Renal cortical epithelial cell (primary cell): ENCODE data around the gene MAP3K20. TPM values are rescaled to one million over a fixed set of nuclear protein-coding genes. Genes with fewer than 3 reads are reported as not detected.
"Not testable (repeated sequence)": the region's sequence is repeated elsewhere in the genome, so short reads cannot be mapped to it uniquely, and the experiment has no call there.

ENCODE experiments used
- DNase-seq: peaks from one replicate; pipeline ENCODE4 v3.0.0-alpha.2; 2011; ENCODE audit warnings: low read depth
- total RNA-seq: library from RNA; depleted of rRNA; stranded (reverse); fragments of >200 nt; gene quantifications from 2 replicates; pipeline ENCODE4 v1.2.3, GENCODE V29; 2014

MAP3K20 gene
- total RNA-seq, 1 donor from 2014 or later: 28.5 TPM

DNA sequence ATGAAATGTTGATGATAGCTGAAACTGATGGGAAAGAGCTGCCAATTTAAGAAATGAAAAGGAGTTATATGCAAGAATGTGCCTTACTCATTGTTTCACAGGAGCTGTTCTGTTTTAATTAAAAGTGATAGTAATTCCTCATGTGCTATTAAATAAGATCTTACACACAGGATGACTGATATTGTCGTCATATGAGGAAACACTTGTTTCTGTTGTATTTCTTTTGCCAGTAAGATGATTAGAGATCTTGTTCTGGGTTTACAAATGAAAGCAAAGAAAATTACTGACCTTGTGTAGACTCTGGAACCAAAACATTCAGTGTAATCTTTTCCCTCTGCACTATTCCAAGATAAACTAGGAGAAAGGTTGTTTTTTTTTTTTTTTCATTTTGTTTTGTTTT, 123.6 kb downstream of the MAP3K20 start:
- DNase-seq: no peak

DNA sequence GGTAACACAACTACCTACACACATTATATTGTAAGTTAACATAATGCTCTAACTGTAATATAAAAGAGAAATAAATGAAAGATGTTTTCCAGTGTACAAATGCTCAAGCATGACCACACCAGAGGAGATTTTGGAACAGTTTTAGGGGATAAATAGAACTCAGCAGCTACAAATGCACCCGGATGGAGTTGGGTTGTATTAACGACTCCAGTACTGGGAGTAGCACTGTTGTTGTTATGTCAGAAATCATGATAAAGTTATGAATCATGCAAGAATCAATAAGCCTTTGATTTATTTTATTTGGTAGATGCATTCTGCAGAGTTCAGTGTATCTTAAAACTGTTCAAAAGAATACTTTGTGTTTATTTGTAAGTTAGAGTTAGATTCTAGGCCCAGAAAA, 126.9 kb downstream of the MAP3K20 start:
- no peak for DNase-seq

DNA sequence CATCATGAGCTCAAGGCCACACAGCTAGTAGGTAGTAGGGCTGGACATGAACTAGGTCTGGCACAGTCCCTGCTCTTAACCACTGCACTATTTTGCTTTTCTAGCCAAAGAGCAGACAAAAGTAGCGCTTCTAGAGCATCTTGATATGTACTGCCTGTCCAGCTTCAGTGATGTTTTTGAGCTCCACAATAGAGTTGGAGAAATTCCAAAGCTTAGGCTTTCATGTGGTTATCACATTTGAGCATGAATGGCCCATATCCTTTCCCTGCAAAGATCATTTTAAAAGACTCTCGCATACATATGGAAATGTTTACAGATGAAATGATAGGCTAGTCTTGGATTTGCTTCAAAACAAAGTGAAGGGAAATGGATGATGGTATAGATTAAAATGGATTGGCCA, 128.7 kb downstream of the MAP3K20 start:
- DNase-seq: no peak

GRCh38 chr2:173205375-173205774, 129.7 kb downstream of the MAP3K20 start:
- DNase-seq: no peak

GRCh38 chr2:173207124-173207523, 131.5 kb downstream of the MAP3K20 start:
- not testable (repeated sequence) for DNase-seq

DNA sequence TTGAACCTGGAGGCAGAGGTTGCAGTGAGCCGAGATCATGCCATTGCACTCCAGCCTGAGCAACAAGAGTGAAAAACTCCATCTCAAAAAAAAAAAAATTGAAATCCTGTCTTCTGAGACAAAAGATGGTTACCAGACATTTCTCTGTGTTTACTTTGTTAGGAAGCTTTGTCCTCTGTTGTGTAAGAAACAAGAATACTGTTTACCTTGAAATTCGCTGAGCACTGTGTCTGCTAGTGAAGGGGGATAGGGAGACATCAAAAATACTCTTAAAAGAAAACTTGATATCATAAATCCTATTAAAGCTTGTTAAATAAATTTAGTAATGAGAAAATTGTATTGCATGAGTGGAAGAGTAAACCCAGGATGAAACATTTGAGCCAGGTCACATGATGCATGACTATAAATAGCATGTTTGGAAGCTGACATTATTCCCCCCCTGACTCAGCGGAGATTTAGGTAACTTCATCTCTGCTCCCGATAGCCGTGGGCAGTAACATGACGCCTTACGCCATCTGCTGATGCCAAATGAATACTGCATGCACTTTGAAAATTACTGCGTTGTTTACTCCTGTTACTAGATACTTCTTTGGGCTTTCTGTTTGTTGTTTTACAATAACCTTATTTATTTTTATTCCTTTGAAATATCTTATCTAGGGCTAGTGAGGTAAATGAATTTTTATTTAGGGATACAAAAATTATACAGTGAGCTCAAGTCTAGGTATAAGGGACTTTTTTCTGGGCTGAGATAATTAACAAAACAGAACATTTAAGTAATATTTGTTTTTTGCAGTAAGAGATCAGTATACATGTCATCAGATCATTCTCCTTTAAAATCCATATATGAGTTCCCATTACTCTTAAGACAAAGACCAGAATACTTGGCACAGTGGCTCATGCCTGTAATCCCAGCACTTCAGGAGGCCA, 134.9 kb downstream of the MAP3K20 start:
- DNase-seq: peak; percentile 91

DNA sequence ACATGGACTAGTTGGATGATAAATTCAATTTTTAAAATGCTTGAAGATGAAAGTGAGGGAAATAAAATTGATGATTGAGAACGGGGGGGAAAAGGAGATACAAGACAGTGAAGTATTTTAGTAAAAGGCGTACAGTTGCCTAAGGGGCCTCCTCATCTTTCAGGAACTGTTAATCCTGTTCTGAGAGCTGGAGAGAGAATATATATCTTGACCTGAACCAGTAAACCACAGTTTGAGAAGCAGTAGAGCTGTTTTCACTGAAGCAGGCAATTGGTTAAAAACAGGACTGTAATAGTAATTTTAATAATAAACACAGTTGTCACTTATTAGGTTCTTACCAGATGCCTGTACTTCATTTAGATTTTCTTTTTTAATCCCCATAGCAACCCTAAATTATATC, 137.5 kb downstream of the MAP3K20 start:
- DNase-seq: no peak

DNA sequence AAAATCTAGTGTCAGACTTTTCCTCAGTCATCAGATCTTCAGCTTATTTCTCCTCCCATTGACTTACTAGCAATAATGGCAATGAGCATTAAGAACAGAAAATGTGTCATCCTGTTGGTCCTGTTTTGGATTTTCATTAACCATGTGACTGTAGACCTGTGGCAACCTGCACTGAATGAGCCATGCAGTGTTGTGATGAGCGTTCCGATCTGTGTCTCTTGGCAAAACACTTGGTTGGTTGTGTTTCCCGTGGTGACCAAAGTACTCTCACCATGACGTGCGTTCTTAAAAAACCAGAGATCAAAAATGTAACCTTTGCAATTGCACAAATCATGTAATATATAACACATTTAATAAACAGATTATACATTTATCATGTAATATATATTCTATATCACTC, 138.6 kb downstream of the MAP3K20 start:
- DNase-seq: peak; percentile 42

GRCh38 chr2:173215316-173215715, 139.7 kb downstream of the MAP3K20 start:
- no peak for DNase-seq

DNA sequence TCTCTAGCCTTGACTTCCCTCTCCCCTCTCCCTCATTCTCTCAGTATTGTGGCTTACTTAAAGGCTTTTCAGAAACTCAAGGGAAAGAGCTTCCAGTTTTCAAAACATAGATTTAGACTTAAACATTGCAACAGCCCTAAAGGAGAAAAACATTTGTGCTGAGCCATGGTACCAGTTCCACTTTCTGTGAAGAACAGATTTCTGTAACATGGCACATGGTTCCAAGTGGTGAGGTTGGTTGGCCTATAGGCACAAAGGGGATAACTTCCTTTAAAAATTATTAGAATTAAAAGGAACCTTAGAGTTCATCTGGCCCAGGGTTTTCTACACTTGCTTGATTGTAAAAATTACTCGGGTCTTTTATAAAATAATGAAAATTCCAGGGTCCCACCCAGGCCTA, 140.4 kb downstream of the MAP3K20 start:
- DNase-seq: no peak

GRCh38 chr2:173216668-173217067, 141.0 kb downstream of the MAP3K20 start:
- DNase-seq: no peak

DNA sequence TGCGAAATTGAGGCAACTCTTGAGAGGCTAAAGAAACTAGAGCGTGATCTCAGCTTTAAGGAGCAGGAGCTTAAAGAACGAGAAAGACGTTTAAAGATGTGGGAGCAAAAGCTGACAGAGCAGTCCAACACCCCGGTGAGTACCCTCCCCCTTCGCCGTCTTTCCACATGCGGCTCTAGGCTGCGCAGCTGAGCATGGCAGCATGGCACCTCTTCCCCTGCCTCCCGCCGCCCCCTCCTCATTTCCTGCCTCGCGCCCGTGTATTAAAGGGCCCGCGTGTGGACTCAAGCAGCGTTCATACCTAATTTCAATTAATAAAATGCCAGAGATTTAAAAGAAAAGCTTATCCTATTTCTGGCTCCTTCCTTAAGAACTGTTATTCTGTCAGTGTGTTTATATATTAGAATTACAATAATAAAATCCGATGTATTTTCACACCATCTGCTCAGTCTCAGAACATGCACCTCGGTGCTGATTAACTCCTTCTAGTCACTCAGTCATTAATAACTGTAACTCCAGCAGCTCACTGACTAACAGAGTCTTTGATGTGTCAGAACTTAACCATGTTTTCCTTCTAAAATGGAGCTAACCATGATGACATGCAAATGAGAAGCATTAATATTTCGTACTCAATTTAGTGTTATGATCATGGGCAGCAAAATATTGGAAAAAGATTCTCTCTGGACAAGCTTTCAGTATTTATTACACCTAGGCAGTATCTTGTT, 141.6 kb downstream of the MAP3K20 start:
- DNase-seq: peak; percentile 56

GRCh38 chr2:173218326-173219056, 142.8 kb downstream of the MAP3K20 start:
- no peak for DNase-seq

DNA sequence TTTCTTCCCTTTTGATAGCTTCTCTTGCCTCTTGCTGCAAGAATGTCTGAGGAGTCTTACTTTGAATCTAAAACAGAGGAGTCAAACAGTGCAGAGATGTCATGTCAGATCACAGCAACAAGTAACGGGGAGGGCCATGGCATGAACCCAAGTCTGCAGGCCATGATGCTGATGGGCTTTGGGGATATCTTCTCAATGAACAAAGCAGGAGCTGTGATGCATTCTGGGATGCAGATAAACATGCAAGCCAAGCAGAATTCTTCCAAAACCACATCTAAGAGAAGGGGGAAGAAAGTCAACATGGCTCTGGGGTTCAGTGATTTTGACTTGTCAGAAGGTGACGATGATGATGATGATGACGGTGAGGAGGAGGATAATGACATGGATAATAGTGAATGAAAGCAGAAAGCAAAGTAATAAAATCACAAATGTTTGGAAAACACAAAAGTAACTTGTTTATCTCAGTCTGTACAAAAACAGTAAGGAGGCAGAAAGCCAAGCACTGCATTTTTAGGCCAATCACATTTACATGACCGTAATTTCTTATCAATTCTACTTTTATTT, 145.6 kb downstream of the MAP3K20 start:
- no peak for DNase-seq

DNA sequence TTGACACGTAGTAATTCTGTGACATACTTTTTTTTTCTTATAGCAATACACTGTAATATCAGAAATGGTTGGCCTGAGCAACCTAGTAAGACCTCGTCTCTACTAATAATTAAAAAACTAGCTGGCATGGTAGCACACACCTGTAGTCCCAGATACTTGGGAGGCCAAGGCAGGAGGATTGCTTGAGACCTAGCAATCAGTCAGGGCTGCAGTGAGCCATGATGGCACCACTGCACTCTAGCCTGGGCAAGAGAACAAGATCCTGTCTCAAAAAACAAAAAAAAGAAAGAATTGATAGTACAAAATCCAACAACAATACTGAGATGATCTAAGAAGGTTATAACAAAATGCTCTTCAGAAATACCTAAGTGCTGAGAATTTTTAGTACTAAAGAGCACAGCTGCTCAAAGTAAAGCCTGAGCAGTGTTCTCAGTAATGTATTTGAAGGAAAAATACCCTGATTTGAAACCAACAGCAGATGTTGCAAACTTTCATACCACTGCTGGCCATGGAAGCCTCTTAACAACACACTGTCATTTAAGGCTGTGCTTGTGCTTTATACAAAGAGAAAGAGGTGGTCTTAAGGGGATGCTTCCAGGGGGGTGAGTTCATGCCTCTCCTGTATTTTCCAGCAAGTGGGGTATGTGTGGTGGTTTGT, 146.4 kb downstream of the MAP3K20 start:
- no peak for DNase-seq

- DNase-seq: no peak
Observed at GRCh38 chr2:173223871-173224270, 148.2 kb downstream of the MAP3K20 start.

DNA sequence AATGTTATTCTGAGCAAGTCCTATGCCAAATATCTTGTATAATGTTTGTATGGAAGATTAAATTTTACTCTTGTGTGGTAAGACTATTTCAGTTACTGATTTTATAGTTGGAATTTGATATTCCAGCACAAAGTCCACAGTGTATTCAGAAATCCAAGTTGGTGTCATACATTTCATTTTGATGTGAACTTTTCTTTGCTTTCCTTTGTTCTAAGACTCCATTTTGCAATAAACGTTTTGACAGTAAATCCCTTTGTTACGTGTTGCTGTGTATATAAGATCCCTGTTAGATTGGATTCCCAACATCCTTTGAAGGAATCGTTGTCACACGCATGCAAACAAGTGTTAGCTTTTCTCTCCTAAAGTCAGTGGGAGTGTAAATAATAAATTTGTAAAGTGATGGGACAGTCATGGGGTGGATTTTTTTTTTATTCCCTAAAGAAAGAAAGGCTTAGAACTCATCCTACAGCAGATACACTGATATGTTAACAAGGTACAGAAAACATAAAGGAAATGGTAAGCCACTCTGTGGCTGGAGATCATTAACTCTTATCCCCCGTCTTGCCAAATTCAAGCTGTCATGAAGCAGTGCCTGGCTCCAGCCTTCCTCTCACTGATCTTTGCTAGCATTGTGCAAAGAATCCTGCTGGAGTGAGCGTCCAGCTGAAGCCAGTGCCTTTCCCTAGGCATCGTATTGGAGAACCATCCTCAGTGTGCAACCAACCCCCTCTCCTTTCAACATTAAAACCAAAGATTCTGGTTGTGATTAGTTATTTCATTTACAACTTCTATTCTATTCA, 151.5 kb downstream of the MAP3K20 start:
- DNase-seq: peak; percentile 29

- DNase-seq: peak; percentile 58
Observed at GRCh38 chr2:173229086-173229485, 153.4 kb downstream of the MAP3K20 start.

- no peak for DNase-seq
Observed at GRCh38 chr2:173230181-173230580, 154.5 kb downstream of the MAP3K20 start.

GRCh38 chr2:173231042-173231441, 155.4 kb downstream of the MAP3K20 start:
- no peak for DNase-seq

DNA sequence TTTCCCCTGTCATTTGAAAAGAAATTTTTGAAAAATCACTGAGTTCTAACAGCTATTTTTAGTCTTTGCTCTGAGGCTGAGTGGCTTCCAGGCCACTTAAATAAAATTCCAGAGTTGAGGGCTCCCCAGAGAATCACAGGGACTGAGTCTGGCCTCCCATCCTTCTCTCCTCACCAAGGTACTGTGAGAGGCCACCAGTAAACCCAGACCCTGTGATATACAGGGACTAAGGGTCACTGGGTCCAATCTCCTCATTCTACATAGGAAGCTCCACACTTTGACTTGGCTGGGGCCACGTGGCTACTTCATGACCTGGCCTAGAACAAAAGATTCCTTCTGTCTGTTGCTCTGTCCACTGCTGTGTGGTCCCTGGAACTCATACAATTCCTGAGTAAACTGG, 155.8 kb downstream of the MAP3K20 start:
- no peak for DNase-seq
